SHP77 treated with DMSO at 0.1 percent for 48 hours (cell line): ENCODE measurements around the gene DTX2.
"Not testable (repeated sequence)": the region's sequence is repeated elsewhere in the genome, so short reads cannot be mapped to it uniquely, and the experiment has no call there.

ENCODE experiments used
- DNase-seq: peaks from one replicate; lab custom pipeline; 2025; lab: John Stamatoyannopoulos, UW

The DTX2 gene

DNA sequence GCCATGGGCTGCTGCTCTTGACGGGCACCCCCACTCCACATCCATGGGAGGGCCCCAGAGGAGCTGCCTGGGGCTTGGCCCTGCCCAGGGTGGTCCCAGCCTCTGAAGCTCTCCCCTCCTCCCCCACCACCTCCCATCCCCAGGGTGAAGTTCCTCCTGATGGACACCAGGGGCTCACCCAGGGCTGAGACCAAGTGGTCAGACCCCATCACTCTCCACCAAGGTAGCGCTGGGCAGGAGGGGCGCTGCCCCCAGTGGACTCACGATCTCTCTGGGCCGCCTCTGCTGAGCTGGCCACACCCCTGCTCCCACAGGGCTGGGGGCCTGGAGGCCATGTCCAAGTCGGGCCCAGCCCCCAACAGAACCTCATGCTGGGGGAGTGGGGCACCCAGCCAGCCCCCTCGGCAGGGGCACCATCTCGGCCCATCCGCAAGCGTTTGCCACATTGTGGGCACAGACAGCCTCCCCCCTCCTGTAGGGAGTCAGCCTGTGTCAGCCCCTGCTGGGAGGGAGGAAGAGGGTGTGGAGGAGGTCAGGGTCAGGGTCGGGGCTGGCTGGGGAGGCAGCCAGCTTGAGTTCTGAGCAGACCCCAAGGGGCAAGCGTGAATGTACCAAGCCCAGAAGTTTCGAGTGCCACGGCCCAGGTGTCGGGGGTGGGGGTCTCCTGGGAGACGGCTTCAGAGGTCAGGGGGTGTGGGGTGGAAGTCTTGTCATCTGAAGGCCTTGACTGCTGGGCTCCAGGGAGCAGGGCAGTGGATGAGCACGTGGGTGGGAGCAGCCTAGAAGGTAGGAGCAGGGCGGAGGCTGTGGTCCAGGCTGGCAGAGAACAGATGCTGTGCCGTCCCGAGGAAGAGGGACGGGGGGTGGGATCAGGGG lies 51.7 kb downstream of the DTX2 start:
- DNase-seq = no peak

DNA sequence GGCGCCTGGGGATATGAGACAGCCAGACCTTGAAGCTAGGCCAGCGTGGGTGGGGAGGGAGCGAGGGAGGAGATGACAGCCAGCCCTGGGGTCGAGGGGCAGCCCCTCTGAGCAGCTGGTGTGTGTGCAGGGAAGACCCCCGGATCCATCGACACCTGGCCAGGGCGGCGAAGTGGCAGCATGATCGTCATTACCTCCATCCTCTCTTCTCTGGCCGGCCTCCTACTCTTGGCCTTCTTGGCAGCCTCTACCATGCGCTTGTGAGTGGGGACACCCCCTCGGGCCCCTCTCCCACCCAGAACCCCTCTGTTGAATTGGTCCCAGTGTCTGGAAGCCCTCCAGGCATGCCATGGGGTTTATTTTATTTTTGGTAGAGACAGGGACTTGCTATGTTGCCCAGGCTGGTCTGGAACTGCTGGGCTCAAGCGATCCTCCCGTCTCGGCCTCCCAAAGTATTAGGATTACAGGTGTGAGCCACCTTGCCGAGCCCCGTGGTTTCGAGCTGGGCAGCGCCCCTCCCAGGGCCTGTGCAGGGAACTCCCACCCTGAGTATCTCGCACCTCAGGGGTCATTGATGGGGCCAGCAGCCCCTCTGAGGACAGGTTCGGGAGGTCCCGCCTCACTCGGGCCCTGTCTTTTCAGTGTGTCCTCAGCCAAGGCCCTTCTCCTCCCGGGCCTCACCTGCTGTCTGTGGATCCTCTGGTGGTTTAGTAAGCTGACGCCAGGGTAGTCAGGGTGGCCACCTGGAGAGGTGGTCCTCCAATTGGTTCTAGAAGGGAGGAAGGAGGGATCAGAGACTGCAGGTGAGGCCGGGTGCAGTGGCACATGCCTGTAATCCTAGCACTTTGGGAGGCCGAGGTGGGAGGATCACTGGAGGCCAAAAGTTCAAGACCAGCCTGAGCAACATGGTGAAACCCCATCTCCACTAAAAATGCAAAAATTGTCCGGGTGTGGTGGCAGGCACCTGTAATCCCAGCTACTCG lies 52.6 kb downstream of the DTX2 start:
- no peak for DNase-seq

DNA sequence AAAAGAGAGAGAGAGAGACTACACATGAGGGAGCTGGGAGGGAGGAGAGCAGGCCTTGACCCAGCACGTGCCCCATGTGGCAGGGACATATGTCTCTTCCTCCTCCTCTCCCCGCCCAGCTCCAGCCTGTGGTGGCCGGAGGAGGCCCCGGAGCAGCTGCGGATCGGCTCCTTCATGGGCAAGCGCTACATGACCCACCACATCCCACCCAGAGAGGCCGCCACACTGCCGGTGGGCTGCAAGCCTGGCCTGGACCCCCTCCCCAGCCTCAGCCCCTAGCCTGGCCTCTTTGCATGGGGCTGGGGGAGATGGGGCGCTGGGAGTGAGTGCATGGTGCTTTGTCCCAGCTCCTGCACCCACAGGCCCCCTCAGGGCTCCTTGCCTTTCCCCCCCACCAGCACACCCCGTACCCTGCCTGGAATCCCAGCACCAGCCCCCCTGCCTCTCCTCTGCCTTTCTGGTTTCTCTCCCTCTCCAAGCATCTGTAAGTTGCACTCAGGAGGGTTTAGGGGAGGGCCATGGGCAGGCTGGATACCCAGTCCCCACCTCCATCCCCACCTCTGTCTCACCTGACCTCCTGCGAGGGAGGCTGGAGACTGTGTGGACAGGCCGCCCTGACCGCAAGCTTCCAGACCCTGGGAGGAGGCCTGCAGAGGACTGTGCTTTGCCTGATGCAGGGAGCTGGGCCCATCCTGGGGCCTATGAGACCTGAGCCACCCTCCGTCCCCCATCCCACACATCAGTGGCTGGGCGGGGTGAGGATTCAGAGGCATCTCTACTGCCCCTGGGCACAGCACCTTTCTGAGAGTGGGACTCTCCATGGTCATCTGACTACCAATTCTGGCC lies 53.6 kb downstream of the DTX2 start:
- no peak for DNase-seq

DNA sequence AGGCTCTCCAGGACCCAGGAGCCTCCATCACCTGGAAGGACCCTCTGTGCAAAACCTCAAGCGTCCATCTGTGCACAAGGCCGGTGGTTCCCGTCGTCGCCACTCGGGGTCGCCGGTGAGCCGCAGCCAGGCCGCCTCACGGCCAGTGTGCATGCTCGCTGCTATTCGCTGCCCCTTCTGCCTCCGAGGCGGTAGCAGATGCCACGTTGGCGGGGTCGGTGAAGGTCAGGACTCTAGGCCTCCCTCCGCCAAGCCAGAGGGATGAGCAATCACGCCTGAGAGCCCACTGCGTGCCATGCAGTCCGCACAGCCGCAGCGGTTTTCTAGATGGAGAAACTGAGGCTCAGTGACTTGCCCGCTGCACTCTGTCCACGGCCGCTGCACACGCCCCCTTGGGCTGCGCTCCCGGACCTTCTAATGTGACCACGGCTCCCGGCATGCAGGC lies 54.5 kb downstream of the DTX2 start:
- no peak for DNase-seq

DNA sequence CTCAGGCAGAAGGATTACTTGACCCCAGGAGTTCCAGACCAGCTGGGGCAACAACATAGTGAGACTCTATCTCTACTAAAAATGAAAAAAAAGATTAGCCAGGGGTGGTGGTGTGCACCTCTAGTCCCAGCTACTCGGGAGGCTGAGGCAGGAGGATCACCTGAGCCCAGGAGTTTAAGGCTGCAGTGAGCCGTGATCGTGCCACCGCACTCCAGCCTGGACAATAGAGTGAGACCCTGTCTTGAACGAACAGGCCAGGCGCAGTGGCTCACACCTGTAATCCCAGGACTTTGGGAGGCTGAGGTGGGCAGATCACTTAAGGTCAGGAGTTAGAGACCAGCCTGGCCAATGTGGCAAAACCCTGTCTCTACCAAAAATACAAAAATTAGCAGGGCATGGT lies 55.4 kb downstream of the DTX2 start:
- not testable (repeated sequence) for DNase-seq

DNA sequence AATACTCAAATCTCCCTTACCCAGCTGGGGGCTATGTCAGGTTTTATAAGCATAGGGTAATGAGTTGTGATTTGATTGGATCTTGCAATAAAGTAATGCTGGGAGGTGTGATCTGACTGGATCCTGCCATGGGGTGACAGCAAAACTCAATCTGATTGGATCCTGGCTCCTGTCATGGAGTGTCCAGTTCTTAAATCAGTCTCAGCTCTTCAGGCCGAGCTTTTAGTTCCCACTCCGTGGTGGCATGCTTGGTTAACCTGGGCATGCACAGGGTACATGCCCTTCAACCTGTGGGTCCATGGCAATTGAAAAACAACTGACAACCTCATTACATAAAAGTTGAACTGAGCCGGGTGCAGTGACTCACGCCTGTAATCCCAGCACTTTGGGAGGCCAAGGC lies 64.7 kb downstream of the DTX2 start:
- not testable (repeated sequence) for DNase-seq

DNA sequence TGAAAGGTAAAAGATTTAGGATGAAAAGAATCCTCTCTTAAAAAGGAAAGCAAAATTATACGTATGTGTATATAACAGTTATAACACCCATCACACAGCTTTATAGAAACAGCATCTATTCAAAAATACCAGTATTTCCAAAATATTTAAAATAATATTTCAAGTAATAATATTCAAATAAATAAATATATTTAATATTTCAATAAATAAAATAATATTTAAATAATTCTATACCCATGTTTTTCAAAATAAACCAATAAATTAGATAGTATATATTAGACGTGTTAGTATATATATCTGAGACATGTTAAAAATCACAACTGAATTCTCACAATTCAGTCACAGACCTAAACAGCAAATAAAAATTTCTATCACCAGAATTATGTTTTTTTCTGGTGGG lies 70.1 kb downstream of the DTX2 start:
- DNase-seq = not testable (repeated sequence)

DNA sequence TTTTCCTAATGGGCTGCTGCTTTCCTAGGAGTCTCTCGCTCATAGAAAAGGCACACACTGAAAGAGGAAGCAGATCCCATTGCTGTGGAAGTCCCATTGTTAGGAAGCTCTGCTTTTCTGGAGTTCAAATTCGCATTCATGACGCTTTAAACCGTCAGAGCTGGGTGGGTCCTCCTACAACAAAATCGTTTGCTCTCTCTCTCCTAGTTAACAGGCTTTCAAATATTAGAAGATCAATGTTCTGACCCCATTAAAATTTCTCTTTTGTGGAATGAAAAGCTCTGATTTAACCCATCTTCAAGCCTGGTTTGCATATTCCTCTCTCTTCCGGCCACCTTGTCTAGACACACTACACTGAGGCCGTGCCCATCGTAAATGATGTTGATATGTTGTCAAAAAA lies 81.7 kb downstream of the DTX2 start, which contains the start of gene SPDYE16:
SPDYE16 (minus strand) TSS at position 101 of the 400 bp plus-strand sequence. CDS start 1,838 bp downstream, outside the sequence.
- not testable (repeated sequence) for DNase-seq

DNA sequence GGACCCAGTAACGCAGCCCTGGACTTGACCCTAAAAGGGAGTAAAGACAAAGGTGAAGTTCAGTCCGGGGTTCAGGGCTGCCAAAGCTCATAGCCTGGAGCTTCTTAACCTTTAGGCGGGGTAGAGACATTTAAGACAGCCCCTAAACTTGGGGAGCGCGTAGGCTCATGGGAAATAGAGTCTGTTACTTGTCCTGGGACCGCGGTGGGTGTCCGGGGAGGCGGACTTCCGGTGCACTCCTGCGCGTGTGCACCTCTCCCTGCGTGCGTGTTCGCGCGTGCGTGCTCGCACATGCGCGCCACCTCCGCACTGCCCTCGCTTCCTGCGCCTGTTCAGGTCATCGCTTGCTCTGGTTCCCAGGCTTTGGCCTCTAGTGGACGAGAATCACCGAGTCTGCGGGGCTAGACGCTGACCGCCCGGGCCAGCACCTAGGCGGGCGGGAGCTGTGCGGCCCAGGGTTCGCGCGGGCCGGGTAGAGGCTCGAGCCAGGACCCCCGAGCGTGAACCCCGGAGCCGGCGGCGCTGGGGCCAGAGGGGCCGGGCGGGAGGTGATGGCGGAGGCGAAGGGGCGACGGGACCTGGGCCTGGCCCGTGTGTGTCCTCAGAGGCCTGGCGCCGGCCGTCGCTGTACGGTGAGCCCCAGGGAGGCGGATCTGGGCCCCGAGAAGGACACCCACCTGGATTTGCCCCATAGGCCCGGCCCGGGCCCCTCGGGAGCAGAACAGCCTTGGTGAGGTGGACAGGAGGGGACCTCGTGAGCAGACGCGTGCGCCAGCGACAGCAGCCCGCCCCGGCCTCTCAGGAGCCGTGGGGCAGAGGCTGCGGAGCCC lies 87.7 kb downstream of the DTX2 start:
- DNase-seq = peak; percentile 77

DNA sequence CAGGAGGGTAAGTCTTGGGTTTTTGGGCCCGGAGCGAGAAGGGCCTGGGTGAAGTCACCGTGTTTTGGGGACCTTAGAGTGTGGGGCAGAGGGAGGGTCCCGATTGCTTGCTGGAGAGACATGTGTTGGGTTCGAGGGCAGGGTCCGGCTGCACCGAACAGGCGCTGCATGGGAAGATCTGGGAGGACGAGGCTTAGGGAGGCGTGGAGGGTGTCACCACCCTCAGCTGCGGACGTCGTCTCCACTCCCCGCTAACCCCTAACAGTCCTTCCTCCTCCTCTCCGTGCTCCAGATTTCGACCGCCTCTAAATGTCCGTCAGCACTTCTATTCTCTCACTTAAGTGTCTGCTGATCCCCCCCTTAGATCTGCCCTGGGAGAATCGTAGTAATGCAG lies 88.3 kb downstream of the DTX2 start:
- not testable (repeated sequence) for DNase-seq

DNA sequence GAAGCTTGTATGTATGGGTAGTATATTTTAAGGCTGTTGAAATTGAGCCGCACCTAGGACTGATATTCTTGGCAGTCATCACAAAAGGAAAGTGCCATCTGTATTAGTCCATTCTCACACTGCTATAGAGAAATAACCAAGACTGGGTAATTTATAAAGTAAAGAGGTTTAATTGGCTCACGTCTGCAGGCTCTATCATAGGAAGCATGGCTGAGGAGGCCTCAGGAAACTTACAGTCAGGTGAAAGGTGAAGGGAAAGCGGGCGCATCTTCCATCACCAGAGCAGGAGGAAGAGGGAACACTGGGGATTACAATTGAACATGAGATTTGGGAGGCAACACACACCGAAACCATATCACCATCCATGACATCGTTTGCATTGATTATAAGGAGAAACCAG lies 90.5 kb downstream of the DTX2 start:
- DNase-seq = not testable (repeated sequence)
